Neutrophil (primary cell): ENCODE measurements around the gene UMOD.
"Not testable (repeated sequence)": the region's sequence is repeated elsewhere in the genome, so short reads cannot be mapped to it uniquely, and the experiment has no call there.

Experiments used
- H3K27ac ChIP-seq: fragments of 200-600 bp; sonication (generic); 2 replicates; pipeline ENCODE4 v1.5.1; 2016; ENCODE audit warnings: mild to moderate bottlenecking, moderate library complexity
- H3K27me3 ChIP-seq: fragments of 200-600 bp; sonication (generic); 2 replicates; pipeline ENCODE4 v1.6.0; 2016; ENCODE audit warnings: mild to moderate bottlenecking
- H3K36me3 ChIP-seq: fragments of 200-600 bp; sonication (generic); 2 replicates; pipeline ENCODE4 v1.5.1; 2017
- H3K4me1 ChIP-seq, 2 experiments: fragments of 200-600 bp in 1 of 2; sonication (generic) in 1 of 2; 1 replicate in 1 of 2; 2 replicates in 1 of 2; pipeline versions ENCODE4 v1.5.1 to v1.6.1; 2013 to 2016; ENCODE audit warnings: low read depth in 1 of 2, low read length in 1 of 2, mild to moderate bottlenecking in 1 of 2, moderate library complexity in 1 of 2; ENCODE audit not compliant: control insufficient read depth in 1 of 2, insufficient read depth in 1 of 2
- H3K4me3 ChIP-seq, 2 experiments: fragments of 200-600 bp in 1 of 2; sonication (generic) in 1 of 2; 1 replicate in 1 of 2; 2 replicates in 1 of 2; pipeline ENCODE4 v1.5.1; 2013 to 2016; ENCODE audit warnings: low read depth in 1 of 2, low read length in 1 of 2, mild to moderate bottlenecking in 1 of 2, moderate library complexity in 1 of 2
- H3K9me3 ChIP-seq: fragments of 200-600 bp; sonication (generic); 2 replicates; pipeline ENCODE4 v1.5.1; 2016
- CTCF ChIP-seq: fragments of 200-600 bp; sonication (generic); IDR thresholded peaks from 2 replicates; pipeline ENCODE4 v1.5.1; 2016; ENCODE audit warnings: antibody characterized with exemption

UMOD gene

GRCh38 chr16:20326321-20326720 is 26.2 kb downstream of the UMOD start:
- Histone ChIP-seq H3K27me3 (no peaks in the 10 kb centered on the region), H3K9me3 (no peaks in the 10 kb centered on the region), H3K4me3 (no peak overlapping the region), H3K4me1 (no peaks in the 10 kb centered on the region), H3K36me3 (no peaks in the 10 kb centered on the region), H3K27ac (no peak overlapping the region)
- TF ChIP-seq CTCF = no peak

- no peaks in the 10 kb centered on the region for H3K4me1 ChIP-seq
- H3K36me3 ChIP-seq = no peaks in the 10 kb centered on the region
- no peak for TF ChIP-seq CTCF
- no peak overlapping the region for H3K27ac ChIP-seq
- no peak overlapping the region for H3K4me3 ChIP-seq
- H3K9me3 ChIP-seq = no peaks in the 10 kb centered on the region
- no peaks in the 10 kb centered on the region for H3K27me3 ChIP-seq
Observed at GRCh38 chr16:20325005-20325404, 27.5 kb downstream of the UMOD start.

- no peak overlapping the region for H3K27ac ChIP-seq
- TF ChIP-seq CTCF = no peak
- H3K27me3 ChIP-seq = no peaks in the 10 kb centered on the region
- H3K4me3 ChIP-seq = no peak overlapping the region
- no peaks in the 10 kb centered on the region for H3K36me3 ChIP-seq
- H3K9me3 ChIP-seq = no peaks in the 10 kb centered on the region
- no peaks in the 10 kb centered on the region for H3K4me1 ChIP-seq
Observed at GRCh38 chr16:20323591-20324117, 28.9 kb downstream of the UMOD start.

GRCh38 chr16:20322696-20323095 is 29.8 kb downstream of the UMOD start:
- Histone ChIP-seq H3K4me1 (no peaks in the 10 kb centered on the region), H3K27ac (no peak overlapping the region), H3K36me3 (no peaks in the 10 kb centered on the region), H3K9me3 (no peaks in the 10 kb centered on the region), H3K4me3 (no peak overlapping the region), H3K27me3 (no peaks in the 10 kb centered on the region)
- TF ChIP-seq CTCF = no peak

GRCh38 chr16:20321671-20322070 is 30.8 kb downstream of the UMOD start:
- H3K9me3 ChIP-seq = no peaks in the 10 kb centered on the region
- no peaks in the 10 kb centered on the region for H3K4me1 ChIP-seq
- H3K4me3 ChIP-seq = no peak overlapping the region
- no peak overlapping the region for H3K27ac ChIP-seq
- H3K27me3 ChIP-seq = no peaks in the 10 kb centered on the region
- TF ChIP-seq CTCF = no peak
- no peaks in the 10 kb centered on the region for H3K36me3 ChIP-seq

- not testable (repeated sequence) for H3K27ac ChIP-seq, H3K27me3 ChIP-seq, H3K4me3 ChIP-seq, H3K4me1 ChIP-seq, H3K36me3 ChIP-seq, H3K9me3 ChIP-seq
Observed at GRCh38 chr16:20321051-20321450, 31.5 kb downstream of the UMOD start.
